Stimulated activated CD8-positive, alpha-beta memory T cell treated with anti-CD3 and anti-CD28 coated beads, Interleukin-2, amount 100 ng/mL, for 48 hours (primary cell): Measurements from ENCODE around the gene CNTNAP2.
"Not testable (repeated sequence)": the region's sequence is repeated elsewhere in the genome, so short reads cannot be mapped to it uniquely, and the experiment has no call there.

ENCODE experiments used
- DNase-seq, 2 donors: peaks; one replicate each; pipeline ENCODE4 v3.0.0-alpha.2; 2020; ENCODE audit warnings: low read depth in 2 of 2

Gene CNTNAP2

GRCh38 chr7:147640821-147641220 is 1524.2 kb downstream of the CNTNAP2 start:
- no peak for DNase-seq

- no peak for DNase-seq
These were observed 1530.0 kb downstream of the CNTNAP2 start for GRCh38 chr7:147646568-147646967.

- DNase-seq: no peak
These were observed 1534.4 kb downstream of the CNTNAP2 start for GRCh38 chr7:147650991-147651390.

- DNase-seq: no peak
These were observed 1535.0 kb downstream of the CNTNAP2 start for GRCh38 chr7:147651601-147652000.

- no peak for DNase-seq
These were observed 1536.9 kb downstream of the CNTNAP2 start for GRCh38 chr7:147653456-147653855.

- no peak for DNase-seq
These were observed 1541.9 kb downstream of the CNTNAP2 start for GRCh38 chr7:147658392-147658967.

GRCh38 chr7:147659036-147659995 is 1542.7 kb downstream of the CNTNAP2 start:
- DNase-seq: no peak

GRCh38 chr7:147664541-147664940 is 1547.9 kb downstream of the CNTNAP2 start:
- no peak for DNase-seq

GRCh38 chr7:147670759-147671158 is 1554.2 kb downstream of the CNTNAP2 start:
- no peak for DNase-seq

GRCh38 chr7:147674705-147675104 is 1558.1 kb downstream of the CNTNAP2 start:
- no peak for DNase-seq

- DNase-seq: no peak
These were observed 1562.3 kb downstream of the CNTNAP2 start for GRCh38 chr7:147678943-147679342.

GRCh38 chr7:147681530-147681929 is 1564.9 kb downstream of the CNTNAP2 start:
- no peak for DNase-seq

- no peak for DNase-seq
These were observed 1584.1 kb downstream of the CNTNAP2 start for GRCh38 chr7:147700702-147701101.

- no peak for DNase-seq
These were observed 1591.3 kb downstream of the CNTNAP2 start for GRCh38 chr7:147707926-147708325.

GRCh38 chr7:147708871-147709270 is 1592.3 kb downstream of the CNTNAP2 start:
- DNase-seq: no peak

- DNase-seq: no peak
These were observed 1594.8 kb downstream of the CNTNAP2 start for GRCh38 chr7:147711447-147711846.

GRCh38 chr7:147721962-147722830 is 1605.6 kb downstream of the CNTNAP2 start:
- no peak for DNase-seq

GRCh38 chr7:147723536-147723935 is 1606.9 kb downstream of the CNTNAP2 start:
- DNase-seq: no peak

- DNase-seq: no peak
These were observed 1614.7 kb downstream of the CNTNAP2 start for GRCh38 chr7:147731311-147731710.

- not testable (repeated sequence) for DNase-seq
These were observed 1621.1 kb downstream of the CNTNAP2 start for GRCh38 chr7:147737559-147738214.

GRCh38 chr7:147742301-147742700 is 1625.7 kb downstream of the CNTNAP2 start:
- DNase-seq: no peak

- no peak for DNase-seq
These were observed 1639.7 kb downstream of the CNTNAP2 start for GRCh38 chr7:147756300-147756699.
